ENCODE data around the gene PHF21B.

GRCh38 chr22:44996648-44997047, 13.2 kb downstream of the PHF21B start:
- no peak for TF ChIP-seq SPI1 (IDR thresholded peaks at IDR 0.05; ENCODE audit: low read depth, low read length)
- TF ChIP-seq TAF1 (IDR thresholded peaks at IDR 0.05; ENCODE audit: low read depth, low read length) = no peak
- no peak for TF ChIP-seq POLR2A (IDR thresholded peaks at IDR 0.05; ENCODE audit: low read depth, low read length)
- TF ChIP-seq POLR2AphosphoS5 (IDR thresholded peaks at IDR 0.05; ENCODE audit: low read depth, low read length) = no peak
- TF ChIP-seq POU2F2 (IDR thresholded peaks at IDR 0.05; ENCODE audit: low read depth, low read length) = no peak
